ENCODE data around the gene ABCA7. TPM values are rescaled to one million over a fixed set of nuclear protein-coding genes. Genes with fewer than 3 reads are reported as not detected.
A peak's percentile ranks its signal among the peaks of the same experiment; 100 is the strongest.

ABCA7 gene
- total RNA-seq, 3 donors from 2014 or later: 8.0 to 31.8 (median 26.5) TPM

GRCh38 chr19:1088416-1089010 lies 48.6 kb downstream of the ABCA7 start:
- H3K36me3 ChIP-seq: no peaks in the 10 kb centered on the region
- TF ChIP-seq, protein P1, sequence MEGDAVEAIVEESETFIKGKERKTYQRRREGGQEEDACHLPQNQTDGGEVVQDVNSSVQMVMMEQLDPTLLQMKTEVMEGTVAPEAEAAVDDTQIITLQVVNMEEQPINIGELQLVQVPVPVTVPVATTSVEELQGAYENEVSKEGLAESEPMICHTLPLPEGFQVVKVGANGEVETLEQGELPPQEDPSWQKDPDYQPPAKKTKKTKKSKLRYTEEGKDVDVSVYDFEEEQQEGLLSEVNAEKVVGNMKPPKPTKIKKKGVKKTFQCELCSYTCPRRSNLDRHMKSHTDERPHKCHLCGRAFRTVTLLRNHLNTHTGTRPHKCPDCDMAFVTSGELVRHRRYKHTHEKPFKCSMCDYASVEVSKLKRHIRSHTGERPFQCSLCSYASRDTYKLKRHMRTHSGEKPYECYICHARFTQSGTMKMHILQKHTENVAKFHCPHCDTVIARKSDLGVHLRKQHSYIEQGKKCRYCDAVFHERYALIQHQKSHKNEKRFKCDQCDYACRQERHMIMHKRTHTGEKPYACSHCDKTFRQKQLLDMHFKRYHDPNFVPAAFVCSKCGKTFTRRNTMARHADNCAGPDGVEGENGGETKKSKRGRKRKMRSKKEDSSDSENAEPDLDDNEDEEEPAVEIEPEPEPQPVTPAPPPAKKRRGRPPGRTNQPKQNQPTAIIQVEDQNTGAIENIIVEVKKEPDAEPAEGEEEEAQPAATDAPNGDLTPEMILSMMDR (IDR thresholded peaks at IDR 0.05): no peak
- no peak for TF ChIP-seq POLR2AphosphoS5 (IDR thresholded peaks at IDR 0.05)
- TF ChIP-seq POLR2A (IDR thresholded peaks at IDR 0.05): no peak
- no peaks in the 10 kb centered on the region for H3K9me3 ChIP-seq
- peak overlapping the region; percentile 53 to 62 for H3K27ac ChIP-seq
- H3K4me3 ChIP-seq: no peak overlapping the region
- DNase-seq (ENCODE audit: low spot score in 2 of 2): no peak
- no peaks in the 10 kb centered on the region for H3K27me3 ChIP-seq
- intact Hi-C loops (cut with DNase I; ENCODE audit: low total_unique reads): no loop called here
- peaks cover 0 to 4% of the 10 kb centered on the region in 2 donors for H3K4me1 ChIP-seq

- Histone ChIP-seq H3K27ac (no peak overlapping the region), H3K36me3 (no peaks in the 10 kb centered on the region), H3K27me3 (no peaks in the 10 kb centered on the region), H3K4me3 (no peak overlapping the region), H3K9me3 (no peaks in the 10 kb centered on the region), H3K4me1 (peaks cover 5 to 11% of the 10 kb centered on the region in 2 donors)
- intact Hi-C loops (cut with DNase I; ENCODE audit: low total_unique reads): no loop called here
- TF ChIP-seq, protein P1 (IDR thresholded peaks at IDR 0.05): no peak
- no peak for TF ChIP-seq POLR2A (IDR thresholded peaks at IDR 0.05)
- no peak for DNase-seq (ENCODE audit: low spot score in 2 of 2)
These were observed 49.3 kb downstream of the ABCA7 start for GRCh38 chr19:1089126-1089771.

GRCh38 chr19:1089891-1090290 lies 50.0 kb downstream of the ABCA7 start:
- intact Hi-C loops (cut with DNase I; ENCODE audit: low total_unique reads): no loop called here
- Histone ChIP-seq H3K4me1 (peaks cover 5 to 12% of the 10 kb centered on the region in 2 donors), H3K27me3 (no peaks in the 10 kb centered on the region), H3K27ac (no peak overlapping the region), H3K9me3 (no peaks in the 10 kb centered on the region), H3K4me3 (no peak overlapping the region), H3K36me3 (no peaks in the 10 kb centered on the region)
- no peak for DNase-seq (ENCODE audit: low spot score in 2 of 2)
- no peak for TF ChIP-seq POLR2A (IDR thresholded peaks at IDR 0.05)
- TF ChIP-seq, protein P1 (IDR thresholded peaks at IDR 0.05): no peak
- TF ChIP-seq POLR2AphosphoS5 (IDR thresholded peaks at IDR 0.05): no peak

- Histone ChIP-seq H3K4me3 (no peak overlapping the region), H3K27me3 (no peaks in the 10 kb centered on the region), H3K27ac (no peak overlapping the region), H3K4me1 (peaks cover 5 to 12% of the 10 kb centered on the region in 2 donors), H3K36me3 (no peaks in the 10 kb centered on the region), H3K9me3 (no peaks in the 10 kb centered on the region)
- intact Hi-C loops (cut with DNase I; ENCODE audit: low total_unique reads): no loop called here
- TF ChIP-seq, protein P1 (IDR thresholded peaks at IDR 0.05): no peak
- TF ChIP-seq POLR2A (IDR thresholded peaks at IDR 0.05) (no peak), POLR2AphosphoS5 (IDR thresholded peaks at IDR 0.05) (no peak)
- no peak for DNase-seq (ENCODE audit: low spot score in 2 of 2)
These were observed 51.0 kb downstream of the ABCA7 start for GRCh38 chr19:1090731-1091543.
